ENCODE results near the gene PODXL. TPM values are rescaled to one million over a fixed set of nuclear protein-coding genes. Genes with fewer than 3 reads are reported as not detected.

PODXL gene
- polyA plus RNA-seq, 1 donor (not counting 4 experiments of a cell fraction or from before 2014, with no cell fraction given): 0.08 TPM

DNA sequence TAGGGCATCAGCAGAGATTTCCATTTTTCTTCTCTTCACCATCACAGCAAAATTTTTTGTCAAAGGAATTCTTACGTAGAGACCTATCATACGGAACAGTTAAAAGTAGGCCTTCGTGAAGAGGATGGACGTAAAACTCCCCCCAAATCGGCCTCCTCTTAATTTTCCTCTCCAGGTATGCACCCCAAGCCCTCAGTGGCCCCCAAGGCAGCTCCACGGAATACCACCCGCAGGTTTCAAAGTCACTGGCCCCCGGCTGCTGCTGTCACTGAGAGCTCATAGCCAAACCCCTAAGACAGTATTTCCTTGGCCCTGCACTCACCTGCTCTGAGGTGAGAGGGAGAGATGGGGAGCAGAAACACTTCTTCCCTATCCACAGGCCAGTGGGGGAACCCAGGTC lies 8.8 kb downstream of the PODXL start:
- Histone ChIP-seq H3K4me1 (ENCODE audit: control insufficient read depth, extremely low read depth, insufficient read depth, low read length) (no peaks in the 10 kb centered on the region), H3K4me3 (ENCODE audit: control insufficient read depth in 2 of 3, extremely low read depth in 1 of 3, insufficient read depth in 2 of 3, low read depth in 1 of 3, low read length in 3 of 3) (no peak overlapping the region), H3K36me3 (ENCODE audit: control insufficient read depth in 2 of 2, extremely low read depth in 1 of 2, insufficient read depth in 2 of 2, low read length in 2 of 2) (no peaks in the 10 kb centered on the region), H3K9ac (ENCODE audit: control insufficient read depth, extremely low read depth, insufficient read depth, low read length) (no peak overlapping the region), H3K4me2 (ENCODE audit: control insufficient read depth, extremely low read depth, insufficient read depth, low read depth, low read length) (no peak overlapping the region), H3K9me1 (ENCODE audit: control insufficient read depth, extremely low read depth, insufficient read depth, low read length) (no peaks in the 10 kb centered on the region), H3K9me3 (ENCODE audit: control insufficient read depth, low read depth, low read length) (no peaks in the 10 kb centered on the region), H3K27me3 (ENCODE audit: control insufficient read depth, extremely low read depth, insufficient read depth, low read length) (no peaks in the 10 kb centered on the region), H4K20me1 (ENCODE audit: control insufficient read depth, extremely low read depth, insufficient read depth, low read length) (no peaks in the 10 kb centered on the region), H3K27ac (ENCODE audit: control insufficient read depth, insufficient read depth, low read length) (no peak overlapping the region), H2AFZ (ENCODE audit: control insufficient read depth, low read length) (no peak overlapping the region), H3K79me2 (ENCODE audit: control insufficient read depth, insufficient read depth, low read length) (no peaks in the 10 kb centered on the region)
- DNase-seq (ENCODE audit: low read depth, low spot score): no peak
- FAIRE-seq: no peak
- dilution Hi-C loops (cut with MboI; ENCODE audit: extremely low pct_ligation_motif_present, low sequenced_read_pairs): no loop called here
- TF ChIP-seq CTCF (optimal IDR thresholded peaks at IDR 0.05 in 1 of 3, IDR thresholded peaks at IDR 0.05 in 1 of 3, conservative IDR thresholded peaks at IDR 0.05 in 1 of 3; ENCODE audit: extremely low read depth in 1 of 3, insufficient read depth in 2 of 3, low read length in 3 of 3) (no peak), EZH2 (IDR thresholded peaks at IDR 0.05; ENCODE audit: low read length) (no peak)

GRCh38 chr7:131546583-131547141 lies 9.8 kb downstream of the PODXL start:
- Histone ChIP-seq H3K4me3 (ENCODE audit: control insufficient read depth in 2 of 3, extremely low read depth in 1 of 3, insufficient read depth in 2 of 3, low read depth in 1 of 3, low read length in 3 of 3) (no peak overlapping the region), H3K9ac (ENCODE audit: control insufficient read depth, extremely low read depth, insufficient read depth, low read length) (no peak overlapping the region), H3K27me3 (ENCODE audit: control insufficient read depth, extremely low read depth, insufficient read depth, low read length) (no peaks in the 10 kb centered on the region), H3K9me3 (ENCODE audit: control insufficient read depth, low read depth, low read length) (no peaks in the 10 kb centered on the region), H3K36me3 (ENCODE audit: control insufficient read depth in 2 of 2, extremely low read depth in 1 of 2, insufficient read depth in 2 of 2, low read length in 2 of 2) (no peaks in the 10 kb centered on the region), H3K4me2 (ENCODE audit: control insufficient read depth, extremely low read depth, insufficient read depth, low read depth, low read length) (no peak overlapping the region), H4K20me1 (ENCODE audit: control insufficient read depth, extremely low read depth, insufficient read depth, low read length) (no peaks in the 10 kb centered on the region), H2AFZ (ENCODE audit: control insufficient read depth, low read length) (no peak overlapping the region), H3K79me2 (ENCODE audit: control insufficient read depth, insufficient read depth, low read length) (no peaks in the 10 kb centered on the region), H3K9me1 (ENCODE audit: control insufficient read depth, extremely low read depth, insufficient read depth, low read length) (no peaks in the 10 kb centered on the region), H3K4me1 (ENCODE audit: control insufficient read depth, extremely low read depth, insufficient read depth, low read length) (no peaks in the 10 kb centered on the region), H3K27ac (ENCODE audit: control insufficient read depth, insufficient read depth, low read length) (no peak overlapping the region)
- FAIRE-seq (no peak), DNase-seq (ENCODE audit: low read depth, low spot score) (no peak)
- dilution Hi-C loops (cut with MboI; ENCODE audit: extremely low pct_ligation_motif_present, low sequenced_read_pairs): no loop called here
- no peak for TF ChIP-seq EZH2 (IDR thresholded peaks at IDR 0.05; ENCODE audit: low read length)
- peak; percentile 69 to 75 (median 70) for TF ChIP-seq CTCF (optimal IDR thresholded peaks at IDR 0.05 in 1 of 3, IDR thresholded peaks at IDR 0.05 in 1 of 3, conservative IDR thresholded peaks at IDR 0.05 in 1 of 3; ENCODE audit: extremely low read depth in 1 of 3, insufficient read depth in 2 of 3, low read length in 3 of 3)

Measured in keratinocyte (primary cell).